Tibial artery (tissue), 4 donors: Measurements from ENCODE around the gene FBLIM1.
A peak's percentile ranks its signal among the peaks of the same experiment; 100 is the strongest.
"Not testable (repeated sequence)": the region's sequence is repeated elsewhere in the genome, so short reads cannot be mapped to it uniquely, and the experiment has no call there.

ENCODE experiments used
- DNase-seq, 2 donors: peaks; one replicate each; pipeline ENCODE4 v3.0.0-alpha.2; 2019
- H3K27ac ChIP-seq, 2 donors: fragments of 200-600 bp; sonication (generic) in 1 of 2; 1 replicate in 1 of 2; 2 replicates in 1 of 2; pipeline ENCODE4 v1.5.1; 2018 to 2019; ENCODE audit warnings: mild to moderate bottlenecking in 1 of 2
- H3K27me3 ChIP-seq, 2 donors: fragments of 200-600 bp; sonication (generic) in 1 of 2; one replicate each; pipeline versions ENCODE4 v1.5.1 to v1.6.0; 2016 to 2019
- H3K36me3 ChIP-seq, 3 donors: fragments of 200-600 bp; sonication (generic) in 2 of 3; one replicate each; pipeline ENCODE4 v1.5.1; 2016 to 2019; ENCODE audit warnings: mild to moderate bottlenecking in 2 of 3
- H3K4me1 ChIP-seq, 4 donors: fragments of 200-600 bp; sonication (generic) in 2 of 4; 1 replicate in 3 of 4; 2 replicates in 1 of 4; pipeline ENCODE4 v1.5.1; 2016 to 2019
- H3K4me3 ChIP-seq, 2 donors: fragments of 200-600 bp; sonication (generic) in 1 of 2; 1 replicate in 1 of 2; 2 replicates in 1 of 2; pipeline ENCODE4 v1.5.1; 2018 to 2019; ENCODE audit warnings: mild to moderate bottlenecking in 2 of 2
- H3K9me3 ChIP-seq, 3 donors: fragments of 200-600 bp; sonication (generic) in 1 of 3; one replicate each; pipeline ENCODE4 v1.5.1; 2016 to 2019
- CTCF ChIP-seq, 2 experiments: fragments of 200-600 bp in 1 of 2; fragments of 450-650 bp in 1 of 2; IDR thresholded peaks; one replicate each; pipeline ENCODE4 v1.5.1; 2017 to 2019; ENCODE audit warnings: antibody characterized with exemption in 2 of 2, mild to moderate bottlenecking in 1 of 2, moderate library complexity in 1 of 2
- intact Hi-C: fragments of 100-400 bp; cut with DNase I; formaldehyde crosslinking; loops from one replicate; pipeline ENCODE4 v1.15.0; 2023; ENCODE audit warnings: low total_unique reads

The FBLIM1 gene

GRCh38 chr1:15802234-15802965 is 43.8 kb downstream of the FBLIM1 start:
- intact Hi-C loops: no loop called here

GRCh38 chr1:15803380-15803779 is 44.8 kb downstream of the FBLIM1 start:
- H3K4me3 ChIP-seq: no peak overlapping the region
- peak in 1 of 2 experiments; percentile 45 for TF ChIP-seq CTCF (IDR thresholded peaks at IDR 0.05)
- H3K36me3 ChIP-seq: no peaks in the 10 kb centered on the region
- no peaks in the 10 kb centered on the region for H3K9me3 ChIP-seq
- no peak for DNase-seq
- intact Hi-C loops: no loop called here
- H3K4me1 ChIP-seq: peaks cover 0 to 43% (median 35%) of the 10 kb centered on the region in 4 donors
- no peaks in the 10 kb centered on the region for H3K27me3 ChIP-seq
- H3K27ac ChIP-seq: peak overlapping the region in 1 of 2 donors; percentile 24

More at GRCh38 chr1:15802234-15802965, 43.8 kb downstream of the FBLIM1 start:
- no peaks in the 10 kb centered on the region for H3K27me3 ChIP-seq
- H3K4me3 ChIP-seq: no peak overlapping the region
- H3K36me3 ChIP-seq: no peaks in the 10 kb centered on the region
- TF ChIP-seq CTCF (IDR thresholded peaks at IDR 0.05): no peak
- H3K9me3 ChIP-seq: no peaks in the 10 kb centered on the region
- H3K4me1 ChIP-seq: peaks cover 0 to 53% (median 42%) of the 10 kb centered on the region in 4 donors
- no peak for DNase-seq
- H3K27ac ChIP-seq: peak overlapping the region; percentile 30 to 84

- no peak for TF ChIP-seq CTCF (IDR thresholded peaks at IDR 0.05)
- no peak for DNase-seq
- intact Hi-C loops: no loop called here
- Histone ChIP-seq H3K36me3 (no peaks in the 10 kb centered on the region), H3K4me3 (no peak overlapping the region), H3K27me3 (no peaks in the 10 kb centered on the region), H3K4me1 (peaks cover 0 to 43% (median 32%) of the 10 kb centered on the region in 4 donors), H3K27ac (no peak overlapping the region), H3K9me3 (no peaks in the 10 kb centered on the region)
These were observed 45.5 kb downstream of the FBLIM1 start for GRCh38 chr1:15804060-15804459.

- H3K4me3 ChIP-seq: no peak overlapping the region
- intact Hi-C loops: no loop called here
- no peaks in the 10 kb centered on the region for H3K36me3 ChIP-seq
- H3K9me3 ChIP-seq: no peaks in the 10 kb centered on the region
- DNase-seq: no peak
- no peak for TF ChIP-seq CTCF (IDR thresholded peaks at IDR 0.05)
- H3K27me3 ChIP-seq: no peaks in the 10 kb centered on the region
- peaks cover 0 to 36% (median 16%) of the 10 kb centered on the region in 4 donors for H3K4me1 ChIP-seq
- H3K27ac ChIP-seq: no peak overlapping the region
These were observed 48.5 kb downstream of the FBLIM1 start for GRCh38 chr1:15807121-15807520.

- DNase-seq, H3K36me3 ChIP-seq, H3K4me3 ChIP-seq, H3K27me3 ChIP-seq, intact Hi-C loops, H3K9me3 ChIP-seq: not testable (repeated sequence)
- Histone ChIP-seq H3K4me1 (peaks cover 0 to 32% (median 15%) of the 10 kb centered on the region in 4 donors), H3K27ac (peak within 1 kb of the TSS in 1 of 2 donors; percentile 82)
These were observed 49.0 kb downstream of the FBLIM1 start, which contains the start of gene UQCRHL for GRCh38 chr1:15807549-15807948. UQCRHL (minus strand) TSS chr1:15807649; CDS start chr1:15807649, 0 bp downstream.

GRCh38 chr1:15808955-15809354 is 50.4 kb downstream of the FBLIM1 start:
- Histone ChIP-seq H3K27ac (peak overlapping the region; percentile 76 to 82), H3K4me1 (peaks cover 0 to 44% (median 19%) of the 10 kb centered on the region in 4 donors), H3K27me3 (no peaks in the 10 kb centered on the region), H3K9me3 (no peaks in the 10 kb centered on the region), H3K4me3 (no peak overlapping the region), H3K36me3 (no peaks in the 10 kb centered on the region)
- no peak for TF ChIP-seq CTCF (IDR thresholded peaks at IDR 0.05)
- intact Hi-C loops: no loop called here
- no peak for DNase-seq
